ENCODE data around the gene ZBTB43. TPM values are rescaled to one million over a fixed set of nuclear protein-coding genes. Genes with fewer than 3 reads are reported as not detected.

ZBTB43 gene
- total and polyA plus RNA-seq, 4 donors, result 2.6 to 7.1 (median 5.0) TPM

- no peak overlapping the region for H3K9ac ChIP-seq (ENCODE audit: low read depth in 1 of 2, low read length in 2 of 2)
- no peaks in the 10 kb centered on the region for H3K9me3 ChIP-seq (ENCODE audit: control insufficient read depth in 4 of 4, low read length in 3 of 4)
- peaks cover 0 to 4% (median 0%) of the 10 kb centered on the region in 4 donors for H3K27me3 ChIP-seq (ENCODE audit: control insufficient read depth in 4 of 4, insufficient read depth in 4 of 4, low read length in 3 of 4)
- whole genome bisulfite sequencing, result 89% methylated on average over 7 of the region's 7 CpGs
- H3K4me1 ChIP-seq (ENCODE audit: control insufficient read depth in 4 of 4, insufficient read depth in 4 of 4, low read length in 3 of 4), result no peaks in the 10 kb centered on the region
- TF ChIP-seq YY1 (IDR thresholded peaks at IDR 0.05), result no peak
- no peak for TF ChIP-seq GABPA (IDR thresholded peaks at IDR 0.05 in 1 of 2, conservative IDR thresholded peaks at IDR 0.05 in 1 of 2)
- TF ChIP-seq FOXA2 (IDR thresholded peaks at IDR 0.05), result no peak
- no peak for TF ChIP-seq NR2F2 (IDR thresholded peaks at IDR 0.05)
- TF ChIP-seq HNF4G (IDR thresholded peaks at IDR 0.05), result no peak
- no peak for TF ChIP-seq FOXA1 (IDR thresholded peaks at IDR 0.05)
- TF ChIP-seq HNF4A (conservative IDR thresholded peaks at IDR 0.05), result no peak
- TF ChIP-seq, protein P1, sequence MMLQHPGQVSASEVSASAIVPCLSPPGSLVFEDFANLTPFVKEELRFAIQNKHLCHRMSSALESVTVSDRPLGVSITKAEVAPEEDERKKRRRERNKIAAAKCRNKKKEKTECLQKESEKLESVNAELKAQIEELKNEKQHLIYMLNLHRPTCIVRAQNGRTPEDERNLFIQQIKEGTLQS (IDR thresholded peaks at IDR 0.05), result no peak
- no peak for TF ChIP-seq RXRA (IDR thresholded peaks at IDR 0.05)
- TF ChIP-seq, protein P2, sequence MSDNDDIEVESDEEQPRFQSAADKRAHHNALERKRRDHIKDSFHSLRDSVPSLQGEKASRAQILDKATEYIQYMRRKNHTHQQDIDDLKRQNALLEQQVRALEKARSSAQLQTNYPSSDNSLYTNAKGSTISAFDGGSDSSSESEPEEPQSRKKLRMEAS (IDR thresholded peaks at IDR 0.05), result no peak
- no peak for TF ChIP-seq TAF1 (conservative IDR thresholded peaks at IDR 0.05)
- no peak for TF ChIP-seq RAD21 (IDR thresholded peaks at IDR 0.05)
- TF ChIP-seq, protein P3, sequence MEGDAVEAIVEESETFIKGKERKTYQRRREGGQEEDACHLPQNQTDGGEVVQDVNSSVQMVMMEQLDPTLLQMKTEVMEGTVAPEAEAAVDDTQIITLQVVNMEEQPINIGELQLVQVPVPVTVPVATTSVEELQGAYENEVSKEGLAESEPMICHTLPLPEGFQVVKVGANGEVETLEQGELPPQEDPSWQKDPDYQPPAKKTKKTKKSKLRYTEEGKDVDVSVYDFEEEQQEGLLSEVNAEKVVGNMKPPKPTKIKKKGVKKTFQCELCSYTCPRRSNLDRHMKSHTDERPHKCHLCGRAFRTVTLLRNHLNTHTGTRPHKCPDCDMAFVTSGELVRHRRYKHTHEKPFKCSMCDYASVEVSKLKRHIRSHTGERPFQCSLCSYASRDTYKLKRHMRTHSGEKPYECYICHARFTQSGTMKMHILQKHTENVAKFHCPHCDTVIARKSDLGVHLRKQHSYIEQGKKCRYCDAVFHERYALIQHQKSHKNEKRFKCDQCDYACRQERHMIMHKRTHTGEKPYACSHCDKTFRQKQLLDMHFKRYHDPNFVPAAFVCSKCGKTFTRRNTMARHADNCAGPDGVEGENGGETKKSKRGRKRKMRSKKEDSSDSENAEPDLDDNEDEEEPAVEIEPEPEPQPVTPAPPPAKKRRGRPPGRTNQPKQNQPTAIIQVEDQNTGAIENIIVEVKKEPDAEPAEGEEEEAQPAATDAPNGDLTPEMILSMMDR (IDR thresholded peaks at IDR 0.05; ENCODE audit: low read depth, low read length, missing input control), result no peak
- TF ChIP-seq JUND (IDR thresholded peaks at IDR 0.05), result no peak
- no peak overlapping the region for H3K27ac ChIP-seq (ENCODE audit: low read depth in 1 of 2, low read length in 2 of 2)
- no peak for DNase-seq (ENCODE audit: low spot score)
- no peaks in the 10 kb centered on the region for H3K36me3 ChIP-seq (ENCODE audit: control insufficient read depth in 4 of 4, insufficient read depth in 3 of 4, low read depth in 1 of 4, low read length in 3 of 4)
- H3K4me3 ChIP-seq (ENCODE audit: low read depth in 1 of 3, low read length in 3 of 3), result no peak overlapping the region
Observed at GRCh38 chr9:126758916-126759585, 45.8 kb upstream of the ZBTB43 start.

- TF ChIP-seq RAD21 (IDR thresholded peaks at IDR 0.05) (no peak), FOXA1 (IDR thresholded peaks at IDR 0.05) (no peak), HNF4G (IDR thresholded peaks at IDR 0.05) (no peak), GABPA (IDR thresholded peaks at IDR 0.05 in 1 of 2, conservative IDR thresholded peaks at IDR 0.05 in 1 of 2) (no peak), REST (IDR thresholded peaks at IDR 0.05) (no peak), SP1 (IDR thresholded peaks at IDR 0.05) (no peak), EGR1 (IDR thresholded peaks at IDR 0.05; ENCODE audit: low read depth in 2 of 2) (no peak), RXRA (IDR thresholded peaks at IDR 0.05) (no peak)
- TF ChIP-seq, protein P1 (IDR thresholded peaks at IDR 0.05), result no peak
- TF ChIP-seq, protein P2 (IDR thresholded peaks at IDR 0.05), result no peak
- TF ChIP-seq, protein P3 (IDR thresholded peaks at IDR 0.05; ENCODE audit: low read depth, low read length, missing input control), result no peak
- no peak for DNase-seq (ENCODE audit: low spot score)
- H3K4me1 ChIP-seq (ENCODE audit: control insufficient read depth in 4 of 4, insufficient read depth in 4 of 4, low read length in 3 of 4), result no peaks in the 10 kb centered on the region
- no peaks in the 10 kb centered on the region for H3K9me3 ChIP-seq (ENCODE audit: control insufficient read depth in 4 of 4, low read length in 3 of 4)
- no peaks in the 10 kb centered on the region for H3K36me3 ChIP-seq (ENCODE audit: control insufficient read depth in 4 of 4, insufficient read depth in 3 of 4, low read depth in 1 of 4, low read length in 3 of 4)
- 70% methylated on average over 8 of the region's 8 CpGs for WGBS
- H3K27me3 ChIP-seq (ENCODE audit: control insufficient read depth in 4 of 4, insufficient read depth in 4 of 4, low read length in 3 of 4), result peaks cover 0 to 4% (median 0%) of the 10 kb centered on the region in 4 donors
- no peak overlapping the region for H3K27ac ChIP-seq (ENCODE audit: low read depth in 1 of 2, low read length in 2 of 2)
- H3K4me3 ChIP-seq (ENCODE audit: low read depth in 1 of 3, low read length in 3 of 3), result no peak overlapping the region
- H3K9ac ChIP-seq (ENCODE audit: low read depth in 1 of 2, low read length in 2 of 2), result no peak overlapping the region
Observed at GRCh38 chr9:126761274-126761673, 43.6 kb upstream of the ZBTB43 start.
